DOHH2 (cell line): ENCODE data around the gene SMARCA1.
"Not testable (repeated sequence)": the region's sequence is repeated elsewhere in the genome, so short reads cannot be mapped to it uniquely, and the experiment has no call there.

ENCODE experiments used
- H3F3A ChIP-seq: fragments of 200-600 bp; sonication (generic), shearing (Covaris generic); 2 replicates; pipeline ENCODE4 v1.6.0; 2016; ENCODE audit warnings: antibody characterized with exemption, mild to moderate bottlenecking; ENCODE audit not compliant: control insufficient read depth, insufficient read depth
- H3K27ac ChIP-seq: fragments of 200-600 bp; sonication (generic); 2 replicates; pipeline ENCODE4 v1.5.1; 2014; ENCODE audit warnings: low read depth, mild to moderate bottlenecking, low read length, moderate library complexity
- H3K27me3 ChIP-seq: fragments of 200-600 bp; sonication (generic); 2 replicates; pipeline ENCODE4 v1.6.1; 2014; ENCODE audit warnings: mild to moderate bottlenecking, low read length, mixed read lengths; ENCODE audit not compliant: control insufficient read depth
- H3K36me3 ChIP-seq: fragments of 200-600 bp; sonication (generic); 2 replicates; pipeline ENCODE4 v1.6.1; 2014; ENCODE audit warnings: mild to moderate bottlenecking, low read length, moderate library complexity, mixed read lengths; ENCODE audit not compliant: control insufficient read depth
- H3K4me1 ChIP-seq: fragments of 200-600 bp; sonication (generic); 2 replicates; pipeline ENCODE4 v1.6.1; 2014; ENCODE audit warnings: mild to moderate bottlenecking, low read length, mixed read lengths; ENCODE audit not compliant: control insufficient read depth
- H3K4me2 ChIP-seq: fragments of 200-600 bp; sonication (generic); 2 replicates; pipeline ENCODE4 v1.6.0; 2014; ENCODE audit warnings: mild to moderate bottlenecking, low read length, moderate library complexity
- H3K4me3 ChIP-seq: fragments of 200-600 bp; sonication (generic); 2 replicates; pipeline ENCODE4 v1.5.1; 2014; ENCODE audit warnings: mild to moderate bottlenecking, low read length, mixed read lengths
- H3K79me2 ChIP-seq: fragments of 200-600 bp; sonication (generic); 2 replicates; pipeline ENCODE4 v1.6.1; 2014; ENCODE audit warnings: mild to moderate bottlenecking, low read length, mixed read lengths; ENCODE audit not compliant: control insufficient read depth
- H3K9me2 ChIP-seq: fragments of 200-600 bp; sonication (generic); replicated peaks from 2 replicates; pipeline ENCODE4 v1.6.1; 2014; ENCODE audit warnings: mild to moderate bottlenecking, low read length, mixed read lengths; ENCODE audit not compliant: control insufficient read depth
- H3K9me3 ChIP-seq: fragments of 200-600 bp; sonication (generic); 2 replicates; pipeline ENCODE4 v1.6.1; 2014; ENCODE audit warnings: antibody characterized with exemption, low read length, mixed read lengths; ENCODE audit not compliant: control insufficient read depth, insufficient read depth
- H4K20me1 ChIP-seq: fragments of 200-600 bp; sonication (generic); 2 replicates; pipeline ENCODE4 v1.6.0; 2014; ENCODE audit warnings: low read depth, mild to moderate bottlenecking, antibody characterized with exemption, low read length, moderate library complexity; ENCODE audit not compliant: control insufficient read depth, insufficient read depth
- CTCF ChIP-seq: fragments of 200-600 bp; sonication (generic); IDR thresholded peaks from one replicate; pipeline ENCODE4 v1.5.1; 2014; ENCODE audit warnings: antibody characterized with exemption, mild to moderate bottlenecking, low read depth, low read length; ENCODE audit not compliant: poor library complexity, severe bottlenecking
- EZH2phosphoT487 ChIP-seq: fragments of 200-600 bp; sonication (generic); IDR thresholded peaks from 2 replicates; pipeline ENCODE4 v1.6.1; 2017; ENCODE audit warnings: borderline replicate concordance, mild to moderate bottlenecking, antibody characterized with exemption, low read length, moderate library complexity, mixed read lengths

SMARCA1 gene

GRCh38 chrX:129566073-129566472 lies 42.8 kb upstream of the SMARCA1 start:
- Histone ChIP-seq H3K4me3 (no peak overlapping the region), H3K79me2 (no peaks in the 10 kb centered on the region), H3K27me3 (no peaks in the 10 kb centered on the region), H3K4me1 (no peaks in the 10 kb centered on the region), H3K27ac (no peak overlapping the region), H3K9me2 (no peaks in the 10 kb centered on the region), H4K20me1 (no peaks in the 10 kb centered on the region), H3K4me2 (no peak overlapping the region), H3K36me3 (peaks cover 11% of the 10 kb centered on the region), H3K9me3 (no peaks in the 10 kb centered on the region), H3F3A (no peaks in the 10 kb centered on the region)
- TF ChIP-seq EZH2phosphoT487, result no peak
- no peak for TF ChIP-seq CTCF

- no peaks in the 10 kb centered on the region for H3K9me2 ChIP-seq
- no peak overlapping the region for H3K4me2 ChIP-seq
- H3K4me1 ChIP-seq, result no peaks in the 10 kb centered on the region
- peaks cover 14% of the 10 kb centered on the region for H3K36me3 ChIP-seq
- H3K27ac ChIP-seq, result no peak overlapping the region
- no peaks in the 10 kb centered on the region for H4K20me1 ChIP-seq
- TF ChIP-seq CTCF, result no peak
- TF ChIP-seq EZH2phosphoT487, result no peak
- no peaks in the 10 kb centered on the region for H3K9me3 ChIP-seq
- H3F3A ChIP-seq, result no peaks in the 10 kb centered on the region
- H3K79me2 ChIP-seq, result no peaks in the 10 kb centered on the region
- H3K27me3 ChIP-seq, result no peaks in the 10 kb centered on the region
- no peak overlapping the region for H3K4me3 ChIP-seq
Observed at GRCh38 chrX:129565046-129565650, 41.9 kb upstream of the SMARCA1 start.

- H3K9me2 ChIP-seq, H3K79me2 ChIP-seq, H4K20me1 ChIP-seq, H3K27ac ChIP-seq, H3F3A ChIP-seq, H3K4me3 ChIP-seq, H3K9me3 ChIP-seq, H3K27me3 ChIP-seq, H3K4me1 ChIP-seq, H3K4me2 ChIP-seq: not testable (repeated sequence)
- peaks cover 13% of the 10 kb centered on the region for H3K36me3 ChIP-seq
Observed at GRCh38 chrX:129564345-129564744, 41.1 kb upstream of the SMARCA1 start.

GRCh38 chrX:129561453-129561852 lies 38.2 kb upstream of the SMARCA1 start:
- Histone ChIP-seq H3K27me3 (no peaks in the 10 kb centered on the region), H3K27ac (no peak overlapping the region), H3K79me2 (no peaks in the 10 kb centered on the region), H3K36me3 (peaks cover 18% of the 10 kb centered on the region), H3K9me2 (no peaks in the 10 kb centered on the region), H3K9me3 (no peaks in the 10 kb centered on the region), H3K4me2 (no peak overlapping the region), H3F3A (no peaks in the 10 kb centered on the region), H3K4me3 (no peak overlapping the region), H4K20me1 (no peaks in the 10 kb centered on the region), H3K4me1 (peaks cover 8% of the 10 kb centered on the region)
- TF ChIP-seq CTCF (no peak), EZH2phosphoT487 (no peak)
